GM21619 (cell line): ENCODE measurements around the gene WWOX.
A peak's percentile ranks its signal among the peaks of the same experiment; 100 is the strongest.

Experiments used
- ATAC-seq: cut with Tn5 transposase; IDR thresholded peaks from one replicate; pipeline ENCODE4 v1.9.1; 2021; ENCODE audit not compliant: unreplicated experiment

The WWOX gene

DNA sequence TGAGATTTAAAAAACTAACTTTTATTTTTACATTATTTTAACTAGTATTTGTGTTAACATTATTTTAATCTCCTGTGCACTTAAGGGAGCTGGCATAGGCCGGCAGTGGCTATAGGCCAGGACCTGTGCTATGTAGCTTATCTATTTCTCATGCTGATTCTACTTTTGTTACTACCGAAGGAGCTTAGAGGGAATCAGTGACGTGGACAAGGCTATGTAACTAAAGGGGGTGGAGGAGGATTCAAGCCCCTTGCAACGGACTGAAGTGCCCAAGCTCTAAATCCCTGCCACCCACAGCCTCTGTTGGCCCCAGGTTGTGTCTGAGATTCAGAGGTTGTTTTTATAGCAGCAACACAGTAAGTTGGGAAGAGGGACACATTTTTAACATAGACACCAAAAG lies 356.4 kb downstream of the WWOX start:
- ATAC-seq = no peak

DNA sequence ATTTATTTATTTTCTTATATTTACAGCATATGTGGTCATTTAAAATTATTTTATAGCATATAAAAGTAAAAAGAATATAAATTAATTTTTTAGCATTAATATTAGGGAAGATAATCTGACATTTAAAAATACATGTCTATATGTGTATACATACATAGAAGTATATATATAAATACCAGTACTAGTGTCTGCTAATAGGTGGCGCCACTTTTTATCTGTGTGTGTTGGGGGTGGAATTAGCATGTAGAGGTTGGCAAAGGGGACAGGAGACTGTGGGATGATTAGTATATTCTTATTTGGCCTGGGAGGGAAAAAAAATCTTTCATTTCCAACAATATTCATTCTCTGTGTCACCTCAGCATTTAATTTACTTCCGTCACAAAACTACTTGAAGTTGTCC lies 359.1 kb downstream of the WWOX start:
- no peak for ATAC-seq

DNA sequence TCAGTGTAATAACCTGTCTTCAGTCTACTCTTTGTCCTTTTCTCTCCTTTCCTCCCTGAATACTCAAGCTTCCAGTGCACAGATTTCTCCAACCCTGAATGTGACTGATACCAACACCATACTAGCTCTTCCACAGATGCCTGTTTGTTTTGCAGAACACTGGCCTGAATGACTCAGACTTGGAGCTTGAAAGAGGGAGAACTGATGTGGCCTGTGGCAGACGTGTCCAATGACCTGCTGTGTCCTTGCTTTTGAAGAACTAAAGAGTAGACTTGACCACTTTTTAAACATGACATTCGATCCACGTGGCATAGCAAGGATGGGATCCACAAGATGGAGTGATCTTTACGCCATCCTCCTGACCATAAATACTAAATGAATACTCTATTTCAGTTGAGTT lies 361.0 kb downstream of the WWOX start:
- ATAC-seq = no peak

DNA sequence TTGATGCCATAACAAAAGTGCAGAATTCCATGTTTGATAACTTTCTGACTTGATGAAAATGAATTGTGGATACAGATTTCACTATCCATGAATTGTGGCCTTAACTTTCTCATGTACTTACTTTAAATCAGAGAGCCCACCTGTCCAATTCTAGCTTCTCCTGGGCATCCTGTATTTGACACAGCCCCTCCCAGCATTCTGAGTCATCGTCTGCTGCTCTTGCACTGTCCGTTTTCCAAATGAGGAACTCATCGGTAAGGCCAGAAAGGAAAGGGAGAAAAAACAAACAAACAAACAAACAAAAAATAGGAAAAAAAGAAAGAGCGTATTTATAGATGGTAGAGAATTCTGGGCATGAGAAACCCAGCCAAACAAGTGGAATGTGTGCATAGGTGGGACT lies 361.6 kb downstream of the WWOX start:
- no peak for ATAC-seq

DNA sequence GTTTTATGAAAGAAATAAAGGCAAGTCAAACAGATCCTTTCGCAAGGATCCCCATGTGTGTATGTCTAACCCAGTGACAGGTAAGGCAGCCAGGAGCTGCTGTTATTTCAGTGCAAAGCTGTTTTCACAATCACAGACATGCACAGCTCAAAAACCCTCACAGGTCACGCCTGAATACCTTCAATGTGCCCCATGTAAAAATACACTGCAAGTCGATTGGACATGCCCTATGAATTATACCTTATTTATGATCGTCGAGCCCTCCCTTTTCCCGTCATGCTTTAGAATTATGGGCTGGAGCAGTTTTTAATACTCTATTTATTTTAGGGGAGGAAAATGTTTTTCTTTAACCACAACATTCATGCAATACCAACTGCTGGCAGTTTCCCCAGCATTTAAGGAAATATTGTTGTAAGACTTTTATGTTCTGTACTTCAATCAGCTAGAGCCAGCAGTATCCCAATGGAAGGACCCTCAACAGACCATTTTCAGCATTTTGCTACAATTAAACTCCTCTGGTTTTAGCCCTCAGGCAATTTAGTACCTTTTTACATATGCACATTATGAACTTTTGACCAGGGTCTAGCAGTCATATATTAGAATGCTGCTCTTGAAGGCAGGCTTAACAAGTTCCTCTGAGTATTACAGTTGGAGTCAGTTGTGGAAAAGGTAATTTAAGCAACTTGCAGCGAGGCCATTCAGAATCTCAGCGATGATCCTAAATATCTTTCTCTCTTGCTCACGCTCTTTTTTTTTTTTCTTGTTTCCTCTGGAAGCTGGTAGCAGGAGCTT lies 362.2 kb downstream of the WWOX start:
- ATAC-seq = no peak

DNA sequence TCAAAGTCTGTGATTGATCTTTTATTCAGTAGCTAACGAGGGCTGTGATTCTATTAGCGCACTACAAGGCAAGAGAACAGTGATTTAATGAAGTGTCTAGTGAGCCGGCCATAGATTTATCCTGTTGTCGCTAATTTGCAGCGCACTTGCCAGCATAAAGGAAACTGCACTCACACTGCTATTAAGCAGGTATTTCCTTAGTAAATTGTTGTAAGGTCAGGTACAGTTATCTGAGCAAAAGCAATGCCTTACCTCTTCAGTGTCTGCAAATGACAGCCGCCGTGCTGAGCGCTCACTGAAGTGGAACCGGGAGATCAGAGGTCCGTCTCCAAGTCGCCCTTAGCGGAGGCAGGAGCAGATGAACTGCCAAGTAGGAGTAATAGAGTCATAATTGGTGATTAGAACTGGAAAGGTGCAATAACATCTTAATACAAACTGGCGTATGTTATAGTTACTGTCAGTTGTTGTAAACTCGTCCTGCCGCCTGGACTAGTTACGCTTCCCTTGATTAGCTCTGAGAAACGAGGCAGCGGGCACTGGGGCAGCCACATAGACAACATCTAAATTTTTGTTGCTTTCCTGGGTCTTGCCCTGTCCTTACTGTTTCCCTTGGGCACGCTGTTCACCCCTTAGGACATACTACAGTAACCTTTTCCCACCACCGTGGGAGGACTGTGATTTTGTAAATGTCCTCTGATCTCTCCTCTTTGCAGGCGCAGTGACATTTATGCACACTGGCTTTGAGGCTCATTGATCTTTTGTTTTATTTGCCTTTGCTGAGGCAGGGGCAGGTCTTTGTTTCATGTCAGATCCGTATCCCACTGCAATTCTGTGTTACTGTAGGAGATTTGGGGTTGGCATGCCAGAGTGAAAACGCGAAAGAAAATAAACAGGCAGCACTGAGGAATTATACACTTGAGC lies 363.1 kb downstream of the WWOX start:
- no peak for ATAC-seq

DNA sequence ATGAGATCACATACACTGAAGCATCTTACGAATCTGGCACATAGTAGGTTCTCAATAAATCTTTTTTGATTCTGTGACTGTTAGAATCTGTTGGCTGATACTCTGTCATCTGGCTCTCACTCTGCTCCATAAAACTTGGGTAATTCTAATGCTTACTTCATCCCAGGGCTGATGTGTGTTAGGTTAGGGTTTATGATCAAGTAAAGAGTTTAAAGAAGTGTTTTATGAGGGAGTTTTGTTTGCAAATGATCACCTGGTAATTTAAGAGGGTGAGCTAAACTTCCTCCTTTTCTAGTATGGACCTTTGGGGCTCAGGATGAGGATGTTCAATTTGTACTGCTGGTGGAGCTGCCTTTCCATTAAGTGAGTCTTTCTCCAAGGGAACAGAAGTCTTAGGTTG lies 364.1 kb downstream of the WWOX start:
- ATAC-seq = no peak

DNA sequence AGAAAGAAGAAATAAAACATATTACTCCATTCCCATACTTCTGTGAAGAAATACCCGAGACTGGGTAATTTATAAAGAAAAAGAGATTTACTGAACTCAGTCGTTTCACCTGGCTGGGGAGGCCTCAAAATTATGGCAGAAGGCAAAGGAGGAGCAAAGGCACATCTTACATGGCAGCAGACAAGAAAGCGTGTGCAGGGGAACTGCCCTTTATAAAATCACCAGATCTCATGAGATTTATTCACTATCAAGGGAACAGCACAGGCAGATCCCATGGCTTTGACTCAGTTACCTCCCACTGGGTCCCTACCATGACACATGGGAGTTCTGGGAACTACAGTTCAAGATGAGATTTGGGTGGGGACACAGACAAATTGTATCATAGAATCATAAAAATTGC lies 365.4 kb downstream of the WWOX start:
- ATAC-seq = no peak

DNA sequence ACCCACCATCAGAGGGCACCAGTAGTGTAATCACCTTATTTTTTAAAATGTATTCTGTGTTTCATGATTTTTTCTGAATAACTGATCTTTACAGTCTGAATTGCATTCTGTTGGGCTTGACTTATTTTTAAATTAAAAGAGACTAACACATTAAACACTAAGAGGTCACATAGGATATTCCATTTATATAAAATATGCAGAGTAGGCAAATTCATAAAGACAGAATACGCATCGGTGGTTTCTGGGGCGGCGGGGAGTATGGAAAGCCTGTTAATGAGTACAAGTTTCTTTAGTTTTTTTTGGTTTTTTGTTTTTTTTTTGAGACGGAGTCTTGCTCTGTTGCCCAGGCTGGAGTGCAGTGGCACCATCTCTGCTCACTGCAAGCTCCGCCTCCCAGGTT lies 366.3 kb downstream of the WWOX start:
- ATAC-seq = no peak

DNA sequence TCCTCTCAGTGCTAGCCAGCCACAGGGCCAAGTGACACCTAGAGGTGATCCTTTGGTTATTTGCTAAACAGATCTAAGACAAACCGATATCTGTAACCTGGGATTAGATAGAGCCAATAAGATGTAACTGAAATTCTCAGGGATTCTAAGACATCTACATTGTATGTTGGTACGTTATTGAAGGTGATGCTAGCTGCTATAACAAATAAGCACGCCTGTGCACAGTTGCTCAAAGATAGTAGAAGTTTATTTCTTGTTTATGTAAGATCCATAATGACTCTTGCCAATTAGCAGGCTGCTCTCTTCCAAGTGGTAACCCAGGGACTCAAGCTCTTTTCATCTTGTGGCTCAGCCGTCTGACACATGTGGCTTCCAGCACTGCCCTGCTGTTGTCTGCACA lies 370.3 kb downstream of the WWOX start:
- ATAC-seq = no peak

DNA sequence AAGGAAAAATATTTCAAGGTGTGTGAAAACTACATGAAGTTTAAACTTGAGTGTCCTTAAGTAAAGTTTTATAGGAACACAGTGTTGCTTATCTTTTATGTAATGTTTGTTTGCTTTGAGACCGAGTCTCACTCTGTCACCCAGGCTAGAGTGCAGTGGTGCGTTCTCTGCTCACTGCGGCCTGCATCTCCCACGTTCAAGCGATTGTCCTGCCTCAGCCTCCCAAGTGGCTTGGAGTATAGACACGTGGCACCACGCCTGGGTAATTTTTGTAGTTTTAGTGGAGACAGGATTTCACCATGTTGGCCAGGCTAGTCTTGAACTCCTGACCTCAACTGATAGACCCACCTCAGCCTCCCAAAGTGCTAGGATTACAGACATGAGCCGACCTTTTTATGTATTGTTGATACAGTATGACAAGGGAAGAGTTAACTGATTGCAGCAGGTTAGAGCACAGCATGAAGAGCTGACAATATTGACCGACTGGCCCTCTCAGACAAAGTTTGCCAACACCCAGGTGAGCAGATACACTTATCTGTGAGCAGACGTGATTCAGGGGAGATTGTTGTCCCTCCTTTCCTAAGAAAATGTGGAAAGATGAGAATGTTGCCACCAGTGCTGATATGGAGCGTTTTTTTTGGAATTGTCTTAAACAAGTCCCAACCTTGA lies 373.7 kb downstream of the WWOX start:
- no peak for ATAC-seq

DNA sequence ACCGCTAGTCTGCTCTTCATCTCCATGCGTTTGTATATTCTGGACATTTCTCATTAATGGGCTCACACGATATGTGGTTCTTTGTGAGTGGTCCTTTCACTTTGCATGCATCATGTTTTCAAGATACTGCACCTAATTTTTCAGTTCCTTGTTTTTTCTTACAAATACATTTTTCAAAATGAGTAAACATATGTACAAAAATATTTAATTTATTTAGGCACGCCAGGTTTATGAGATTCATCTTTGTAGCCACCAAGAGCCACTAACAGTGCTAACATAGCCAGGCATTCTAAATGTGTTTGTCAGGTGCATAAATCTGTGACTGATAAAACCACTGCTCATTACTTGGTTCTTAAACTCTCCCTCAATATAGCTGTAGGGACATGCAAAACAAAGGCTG lies 375.3 kb downstream of the WWOX start:
- peak; percentile 82 for ATAC-seq

DNA sequence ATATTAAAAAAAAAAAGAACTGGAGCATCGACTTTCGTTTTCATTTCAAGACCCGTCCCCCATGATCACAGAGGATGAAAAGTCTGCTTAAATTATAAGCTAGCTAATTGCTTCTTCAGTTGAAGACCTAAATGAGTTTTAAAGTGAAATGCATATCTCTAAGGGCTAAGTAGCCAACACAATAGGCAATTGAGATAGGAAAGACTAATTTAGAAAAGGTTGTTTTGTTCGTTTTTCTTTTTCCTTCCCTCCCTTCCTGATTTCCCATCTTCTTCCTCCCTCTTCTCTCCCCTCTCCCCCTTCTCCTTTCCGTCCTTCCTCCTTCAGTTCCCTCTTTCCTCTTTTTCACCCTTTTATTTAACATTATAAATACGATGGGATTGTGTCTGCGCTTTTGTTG lies 377.2 kb downstream of the WWOX start:
- no peak for ATAC-seq

DNA sequence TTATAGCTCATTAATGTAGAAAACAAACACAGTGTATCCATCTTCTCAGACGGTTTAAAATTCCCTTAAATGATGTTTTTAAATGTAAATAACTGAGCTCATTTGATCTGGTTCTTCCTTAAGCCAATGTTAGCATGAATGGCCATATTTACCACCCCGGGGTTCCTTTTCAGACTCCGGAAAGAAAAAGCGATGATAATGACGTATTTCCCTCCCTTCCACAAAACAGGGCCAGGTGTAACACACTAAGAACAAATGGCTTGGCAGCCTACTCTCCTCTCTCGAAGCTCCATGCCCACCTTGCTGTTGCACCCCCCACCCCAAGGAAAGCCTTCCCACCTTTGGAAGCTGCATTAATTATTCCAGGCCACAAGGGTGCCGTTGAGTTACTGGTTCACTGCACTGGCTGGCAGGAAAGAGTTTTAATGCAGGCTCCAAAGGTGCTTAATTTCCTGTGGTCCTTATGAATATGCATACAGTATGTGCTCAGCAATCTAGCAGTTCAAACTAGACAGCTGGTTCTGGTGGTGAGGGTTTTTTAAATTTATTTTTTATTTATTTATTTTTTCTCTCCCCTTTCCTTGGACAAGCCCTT lies 378.9 kb downstream of the WWOX start:
- ATAC-seq = no peak

DNA sequence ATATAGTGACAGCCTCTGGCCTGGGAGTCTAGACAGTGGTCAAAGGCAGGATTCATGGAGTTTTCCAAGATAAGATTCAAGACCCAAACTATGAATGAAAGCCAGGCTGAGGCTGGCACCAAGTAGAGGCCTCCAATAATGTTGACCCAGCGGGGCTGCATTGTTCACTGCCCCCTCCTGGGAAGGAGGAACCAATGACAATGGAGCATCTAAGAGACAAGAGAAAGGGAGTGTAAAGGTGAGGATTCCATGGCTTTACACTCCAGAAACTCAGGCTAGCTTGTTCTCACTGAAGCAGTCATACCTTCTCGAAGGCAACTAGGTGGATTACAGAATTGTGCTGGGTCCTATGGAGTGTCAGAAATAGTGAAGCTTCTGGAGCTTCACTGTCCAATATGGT lies 380.3 kb downstream of the WWOX start:
- ATAC-seq = no peak

DNA sequence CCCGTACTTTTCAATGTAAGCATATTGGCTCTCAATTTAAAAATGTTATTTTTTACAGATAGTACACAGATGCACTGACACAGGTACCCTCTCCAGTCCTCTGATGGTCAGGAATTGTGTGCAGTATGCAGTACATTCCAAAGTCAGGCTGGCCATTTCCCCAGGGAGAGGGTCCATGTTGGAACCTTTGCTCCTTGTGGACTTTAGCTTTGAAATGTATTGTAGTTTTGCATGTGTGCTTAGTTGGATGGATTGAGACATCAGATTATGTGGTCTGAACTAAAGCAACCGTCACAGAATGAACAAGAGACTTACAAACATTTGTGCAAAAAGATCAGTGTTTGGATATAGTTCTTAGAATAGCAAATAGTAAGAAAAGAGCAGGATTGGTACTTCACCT lies 381.1 kb downstream of the WWOX start:
- ATAC-seq = no peak

DNA sequence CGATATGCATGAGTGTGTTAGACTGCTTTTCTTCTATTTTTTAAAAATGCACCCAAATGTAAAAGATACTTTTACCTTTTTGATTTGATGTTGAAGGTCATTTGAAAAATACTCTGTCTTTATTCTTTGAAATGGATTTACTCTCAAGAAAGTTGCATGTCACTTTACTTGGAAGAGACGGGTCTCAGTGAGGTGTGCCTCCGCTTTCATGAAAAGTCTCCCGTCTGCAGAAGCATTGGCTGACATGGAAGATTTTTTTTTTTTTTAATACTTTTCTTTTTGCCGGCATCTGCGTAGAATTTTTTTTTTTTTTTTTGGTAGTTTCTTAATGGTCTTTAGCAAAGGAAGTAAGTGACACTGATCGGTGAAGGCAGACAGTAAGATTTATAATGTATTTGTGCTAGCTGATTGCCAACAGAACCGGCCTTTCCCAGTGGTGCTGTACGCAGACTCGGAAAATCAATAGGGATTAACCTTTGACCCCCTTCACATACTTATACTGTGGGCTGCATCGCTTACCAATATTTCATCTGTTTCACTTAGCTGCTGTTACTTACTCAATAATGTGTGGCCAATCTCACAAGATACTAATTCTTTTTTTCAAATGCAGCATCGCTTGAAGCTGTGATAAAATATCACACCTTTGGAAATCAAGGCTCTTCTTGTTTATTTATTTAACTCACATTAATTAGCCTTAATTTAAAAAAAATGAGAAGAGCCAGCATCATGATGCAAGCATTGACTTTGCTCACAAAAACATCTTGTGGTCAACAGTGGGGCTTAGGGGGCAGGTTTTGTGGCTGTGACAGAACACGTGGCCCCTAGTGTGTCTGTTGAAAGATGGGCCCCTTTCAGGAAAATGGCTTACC lies 383.9 kb downstream of the WWOX start:
- no peak for ATAC-seq

DNA sequence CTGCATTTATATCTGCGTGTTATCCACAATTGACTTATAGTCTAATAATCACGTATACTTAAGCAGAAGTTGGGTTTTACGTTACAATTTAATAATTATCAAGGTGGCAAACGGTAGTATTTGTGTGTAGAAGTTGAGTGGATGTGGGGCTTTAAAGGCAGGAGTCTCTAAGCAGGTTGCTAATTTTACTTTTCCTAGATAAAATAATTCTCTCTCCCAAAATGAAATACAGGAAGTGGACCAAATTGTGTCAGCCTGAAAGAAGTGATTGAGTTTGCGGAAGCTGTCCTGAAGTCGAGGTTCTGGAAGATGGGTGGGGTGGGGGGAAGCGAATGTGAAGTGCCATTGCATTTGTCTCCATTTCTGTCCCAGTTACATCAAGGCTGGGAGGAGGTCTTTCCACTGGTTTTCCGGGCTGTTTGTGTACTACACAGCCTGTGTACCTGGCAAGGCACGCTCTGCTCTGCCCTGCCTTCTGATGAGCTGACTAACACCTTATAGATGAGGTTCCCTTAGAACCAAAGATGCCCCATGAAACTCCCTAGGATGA lies 385.1 kb downstream of the WWOX start:
- no peak for ATAC-seq

DNA sequence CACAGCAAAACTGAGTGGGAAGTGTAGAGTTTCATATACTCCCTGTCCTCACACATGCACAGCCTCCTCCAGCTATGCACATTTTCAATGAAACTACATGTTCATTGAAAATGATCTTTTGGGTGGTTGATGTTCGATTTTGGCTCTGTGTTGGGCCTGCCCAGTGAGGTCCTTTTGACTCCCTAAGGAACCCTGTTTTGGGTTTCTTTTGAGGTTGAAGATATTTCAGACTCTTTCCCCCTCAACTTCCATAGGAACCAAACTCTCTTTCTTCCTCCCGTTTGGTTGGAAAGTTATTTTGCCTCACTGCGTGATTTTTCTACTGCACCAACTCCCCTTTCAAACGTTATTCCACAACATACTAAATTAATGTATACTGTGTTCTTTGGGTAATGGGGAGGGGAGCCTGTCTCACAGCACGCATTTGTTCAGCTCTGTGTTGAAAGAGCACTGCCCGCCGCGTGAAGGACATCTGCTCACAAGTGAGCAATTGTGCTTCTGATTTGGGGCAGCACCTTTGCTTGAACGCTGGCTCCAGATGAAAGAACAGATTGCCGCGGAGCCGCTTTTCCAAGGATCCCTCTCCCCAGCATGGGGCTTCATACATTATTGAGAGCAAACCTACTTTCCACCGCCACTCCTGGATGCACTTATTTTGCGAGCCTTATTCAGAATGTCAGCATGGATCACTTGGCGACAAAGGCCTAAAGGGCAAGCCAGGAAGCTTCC lies 385.9 kb downstream of the WWOX start:
- ATAC-seq = no peak

DNA sequence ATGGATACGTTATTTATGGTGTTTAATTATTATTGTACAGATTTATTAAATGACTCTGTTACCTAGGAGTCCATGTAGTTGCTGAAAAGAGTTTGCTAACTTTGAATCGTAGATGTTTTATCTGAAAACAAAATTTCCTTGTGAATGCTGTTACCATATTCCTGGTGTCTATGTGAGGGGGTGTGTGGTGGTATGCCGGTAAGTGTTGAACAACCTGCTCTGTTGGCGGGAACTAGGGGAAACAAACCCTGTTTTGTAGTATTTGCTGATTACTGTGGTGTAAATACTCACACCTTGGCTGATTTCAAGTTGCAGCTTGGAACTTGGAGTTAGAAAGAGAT lies 386.4 kb downstream of the WWOX start:
- ATAC-seq = no peak
